H9 (cell line): ENCODE data around the gene PRKCA. TPM values are rescaled to one million over a fixed set of nuclear protein-coding genes. Genes with fewer than 3 reads are reported as not detected.

Experiments
- DNase-seq: peaks from one replicate; pipeline ENCODE4 v3.0.0-alpha.2; 2017
- H2AFZ ChIP-seq: one replicate; pipeline ENCODE4 v1.6.1; 2013; ENCODE audit warnings: mild to moderate bottlenecking, low read length, control low read depth, moderate library complexity
- H2AK5ac ChIP-seq: 2 replicates; pipeline ENCODE4 v1.6.1; 2013; ENCODE audit warnings: low read length, control low read depth, mixed read lengths; ENCODE audit not compliant: insufficient read length
- H2BK120ac ChIP-seq: one replicate; pipeline ENCODE4 v1.6.1; 2013; ENCODE audit warnings: low read depth, mild to moderate bottlenecking, low read length, control low read depth, inconsistent platforms; ENCODE audit not compliant: poor library complexity, severe bottlenecking
- H2BK12ac ChIP-seq: 2 replicates; pipeline ENCODE4 v1.6.1; 2013; ENCODE audit warnings: low read length, control low read depth, mixed read lengths, low read depth; ENCODE audit not compliant: insufficient read length
- H2BK15ac ChIP-seq: 2 replicates; pipeline ENCODE4 v1.6.1; 2013; ENCODE audit warnings: low read depth, low read length, control low read depth
- H2BK20ac ChIP-seq: one replicate; pipeline ENCODE4 v1.6.1; 2013; ENCODE audit warnings: low read depth, mild to moderate bottlenecking, low read length, control low read depth, inconsistent platforms; ENCODE audit not compliant: poor library complexity, severe bottlenecking
- H2BK5ac ChIP-seq: 2 replicates; pipeline ENCODE4 v1.6.1; 2013; ENCODE audit warnings: low read length, control low read depth, mixed read lengths; ENCODE audit not compliant: insufficient read length
- H3K14ac ChIP-seq: 2 replicates; pipeline ENCODE4 v1.6.1; 2013; ENCODE audit warnings: low read length, control low read depth; ENCODE audit not compliant: insufficient read depth
- H3K18ac ChIP-seq: 2 replicates; pipeline ENCODE4 v1.6.1; 2013; ENCODE audit warnings: low read depth, mild to moderate bottlenecking, mixed read lengths, low read length, control low read depth; ENCODE audit not compliant: insufficient read length
- H3K23ac ChIP-seq: 2 replicates; pipeline ENCODE4 v1.6.1; 2013; ENCODE audit warnings: low read length, control low read depth, mixed read lengths, low read depth; ENCODE audit not compliant: insufficient read length
- H3K23me2 ChIP-seq: 2 replicates; pipeline ENCODE4 v1.6.1; 2013; ENCODE audit warnings: low read depth, mild to moderate bottlenecking, mixed read lengths, low read length, control low read depth; ENCODE audit not compliant: insufficient read length, poor library complexity, severe bottlenecking
- H3K27ac ChIP-seq: 2 replicates; pipeline ENCODE4 v1.5.1; 2013; ENCODE audit warnings: low read length, control low read depth, mixed read lengths, low read depth; ENCODE audit not compliant: insufficient read length
- H3K27me3 ChIP-seq: 2 replicates; pipeline ENCODE4 v1.6.1; 2013; ENCODE audit warnings: low read length, control low read depth, inconsistent platforms; ENCODE audit not compliant: insufficient read depth
- H3K4ac ChIP-seq: 2 replicates; pipeline ENCODE4 v1.6.1; 2013; ENCODE audit warnings: low read depth, mild to moderate bottlenecking, control low read depth, inconsistent platforms, low read length, moderate library complexity
- H3K4me1 ChIP-seq: 2 replicates; pipeline ENCODE4 v1.6.1; 2013; ENCODE audit warnings: low read length, control low read depth, inconsistent platforms; ENCODE audit not compliant: insufficient read depth
- H3K4me2 ChIP-seq: 2 replicates; pipeline ENCODE4 v1.6.1; 2013; ENCODE audit warnings: low read length, control low read depth, mixed read lengths; ENCODE audit not compliant: insufficient read length, insufficient read depth
- H3K56ac ChIP-seq: 2 replicates; pipeline ENCODE4 v1.6.1; 2013; ENCODE audit warnings: low read depth, mild to moderate bottlenecking, mixed read lengths, low read length, control low read depth; ENCODE audit not compliant: insufficient read length
- H3K79me1 ChIP-seq: 2 replicates; pipeline ENCODE4 v1.6.1; 2013; ENCODE audit warnings: low read depth, mild to moderate bottlenecking, moderate library complexity, low read length, control low read depth, inconsistent platforms; ENCODE audit not compliant: insufficient read depth, poor library complexity, severe bottlenecking
- H3K79me2 ChIP-seq: 2 replicates; pipeline ENCODE4 v1.6.1; 2013; ENCODE audit warnings: low read length, control low read depth, inconsistent platforms; ENCODE audit not compliant: insufficient read depth
- H3K9ac ChIP-seq: 2 replicates; pipeline ENCODE4 v1.6.1; 2013; ENCODE audit warnings: low read length, control low read depth, mixed read lengths; ENCODE audit not compliant: insufficient read length; ENCODE audit errors: extremely low read depth
- H3K9me3 ChIP-seq: one replicate; pipeline ENCODE4 v1.6.1; 2013; ENCODE audit warnings: low read depth, low read length, inconsistent platforms; ENCODE audit not compliant: control insufficient read depth
- H3T11ph ChIP-seq: one replicate; pipeline ENCODE4 v1.6.1; 2013; ENCODE audit warnings: mild to moderate bottlenecking, low read length, control low read depth, inconsistent platforms
- H4K20me1 ChIP-seq: one replicate; pipeline ENCODE4 v1.6.1; 2013; ENCODE audit not compliant: control insufficient read depth, insufficient read length, insufficient read depth
- H4K5ac ChIP-seq: 2 replicates; pipeline ENCODE4 v1.6.1; 2013; ENCODE audit warnings: low read depth, mild to moderate bottlenecking, mixed read lengths, low read length, control low read depth; ENCODE audit not compliant: insufficient read length
- H4K8ac ChIP-seq: replicated peaks from 2 replicates; pipeline ENCODE4 v1.6.1; 2013; ENCODE audit warnings: low read length, control low read depth, mixed read lengths, low read depth; ENCODE audit not compliant: insufficient read length
- H4K91ac ChIP-seq: 2 replicates; pipeline ENCODE4 v1.6.1; 2013; ENCODE audit warnings: low read depth, mild to moderate bottlenecking, moderate library complexity, mixed read lengths, low read length, control low read depth; ENCODE audit not compliant: insufficient read length
- H3K27ac Mint-ChIP-seq, 3 experiments: 2 replicates in 2 of 3; 3 replicates in 1 of 3; pipeline ENCODE4 v1.8.0; 2020 to 2021; ENCODE audit warnings: mixed read lengths in 3 of 3, mild to moderate bottlenecking in 1 of 3, moderate library complexity in 1 of 3
- H3K27me3 Mint-ChIP-seq: 2 replicates; pipeline ENCODE4 v1.8.0; 2021; ENCODE audit warnings: low read depth, mild to moderate bottlenecking, moderate library complexity, mixed read lengths
- H3K36me3 Mint-ChIP-seq, 3 experiments: 2 replicates in 2 of 3; 3 replicates in 1 of 3; pipeline ENCODE4 v1.8.0; 2020 to 2021; ENCODE audit warnings: low read depth in 3 of 3, mixed read lengths in 3 of 3; ENCODE audit not compliant: insufficient read depth in 1 of 3
- H3K4me1 Mint-ChIP-seq, 2 experiments: 2 replicates each; pipeline ENCODE4 v1.8.0; 2020; ENCODE audit warnings: mixed read lengths in 2 of 2
- H3K4me3 Mint-ChIP-seq, 2 experiments: 2 replicates in 1 of 2; 3 replicates in 1 of 2; pipeline ENCODE4 v1.8.0; 2020 to 2021; ENCODE audit warnings: mild to moderate bottlenecking in 2 of 2, mixed read lengths in 2 of 2, moderate library complexity in 1 of 2
- H3K9me3 Mint-ChIP-seq, 2 experiments: 2 replicates in 1 of 2; 3 replicates in 1 of 2; pipeline ENCODE4 v1.8.0; 2020; ENCODE audit warnings: mild to moderate bottlenecking in 2 of 2, mixed read lengths in 2 of 2, moderate library complexity in 1 of 2
- WGBS: extraction: QIAGEN DNeasy Blood & Tissue Kit; methylation state at CpG from one replicate; pipeline ENCODE4 v1.1.7; 2013; ENCODE audit warnings: missing lambda C conversion rate, low lambda C conversion rate, mixed read lengths; ENCODE audit not compliant: insufficient read length; ENCODE audit errors: extremely low coverage; 5-methylcytosine and 5-hydroxymethylcytosine counted together
- total RNA-seq: library from RNA; stranded (reverse); gene quantifications from 2 replicates; pipeline ENCODE4 v1.2.1, GENCODE V29; 2021
- TF ChIP-seq, protein P1 (sequence below): fragments of 200-600 bp; sonication (generic); conservative IDR thresholded peaks from 3 replicates; pipeline ENCODE4 v1.8.0; 2021; ENCODE audit warnings: antibody characterized with exemption, mild to moderate bottlenecking

Gene PRKCA
- total RNA-seq, 1 experiment from 2014 or later = 10.5 TPM

DNA sequence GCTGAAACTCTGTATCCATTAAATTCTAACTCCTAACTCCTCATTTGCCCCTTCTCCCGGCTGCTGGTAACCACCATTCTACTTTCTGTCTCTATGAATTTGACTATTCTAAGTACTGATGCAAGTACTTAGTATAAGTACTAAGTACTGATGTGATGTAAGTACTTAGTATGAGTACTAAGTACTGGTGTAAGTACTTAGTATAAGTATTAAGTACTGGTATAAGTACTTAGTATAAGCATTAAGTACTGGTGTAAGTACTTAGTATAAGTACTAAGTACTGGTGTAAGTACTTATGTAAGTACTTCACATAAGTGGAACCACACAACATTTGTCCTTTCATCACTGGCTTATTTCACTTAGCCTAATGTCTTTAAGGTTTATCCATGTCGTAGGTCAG, 32.3 kb upstream of the PRKCA start:
- Histone ChIP-seq H2AFZ (no peak overlapping the region), H2BK20ac (no peak overlapping the region), H3K23ac (no peak overlapping the region), H2BK15ac (no peak overlapping the region), H4K5ac (no peak overlapping the region), H4K8ac (no peak overlapping the region), H3K79me2 (no peaks in the 10 kb centered on the region), H2BK120ac (no peak overlapping the region), H3K23me2 (no peaks in the 10 kb centered on the region), H2BK5ac (no peak overlapping the region), H3K4ac (no peak overlapping the region), H4K91ac (no peak overlapping the region), H2BK12ac (no peak overlapping the region), H3T11ph (no peak overlapping the region), H3K27ac (no peak overlapping the region), H3K56ac (no peak overlapping the region), H3K4me2 (no peak overlapping the region), H4K20me1 (no peaks in the 10 kb centered on the region), H3K14ac (no peak overlapping the region), H3K9me3 (no peaks in the 10 kb centered on the region), H3K27me3 (no peaks in the 10 kb centered on the region), H2AK5ac (no peak overlapping the region), H3K79me1 (no peaks in the 10 kb centered on the region), H3K9ac (no peak overlapping the region), H3K4me1 (no peaks in the 10 kb centered on the region), H3K18ac (no peak overlapping the region)
- H3K9me3 Mint-ChIP-seq = peaks cover 21 to 24% of the 10 kb centered on the region in 2 experiments
- peaks cover 2% of the 10 kb centered on the region; the same call in 1 of the 2 replicates for H3K27me3 Mint-ChIP-seq
- DNase-seq = no peak
- 0 out of 4 replicates have a peak, but pooled peaks cover 0 to 4% of the 10 kb centered on the region in 2 experiments for H3K4me1 Mint-ChIP-seq
- no CpG with 5 or more reads among the region's 2 CpGs for WGBS
- no peak overlapping the region for H3K4me3 Mint-ChIP-seq
- H3K27ac Mint-ChIP-seq = no peak overlapping the region
- peaks cover 2 to 24% (median 4%) of the 10 kb centered on the region in 3 experiments; a peak in 6 of 7 replicates for H3K36me3 Mint-ChIP-seq
- TF ChIP-seq, protein P1, sequence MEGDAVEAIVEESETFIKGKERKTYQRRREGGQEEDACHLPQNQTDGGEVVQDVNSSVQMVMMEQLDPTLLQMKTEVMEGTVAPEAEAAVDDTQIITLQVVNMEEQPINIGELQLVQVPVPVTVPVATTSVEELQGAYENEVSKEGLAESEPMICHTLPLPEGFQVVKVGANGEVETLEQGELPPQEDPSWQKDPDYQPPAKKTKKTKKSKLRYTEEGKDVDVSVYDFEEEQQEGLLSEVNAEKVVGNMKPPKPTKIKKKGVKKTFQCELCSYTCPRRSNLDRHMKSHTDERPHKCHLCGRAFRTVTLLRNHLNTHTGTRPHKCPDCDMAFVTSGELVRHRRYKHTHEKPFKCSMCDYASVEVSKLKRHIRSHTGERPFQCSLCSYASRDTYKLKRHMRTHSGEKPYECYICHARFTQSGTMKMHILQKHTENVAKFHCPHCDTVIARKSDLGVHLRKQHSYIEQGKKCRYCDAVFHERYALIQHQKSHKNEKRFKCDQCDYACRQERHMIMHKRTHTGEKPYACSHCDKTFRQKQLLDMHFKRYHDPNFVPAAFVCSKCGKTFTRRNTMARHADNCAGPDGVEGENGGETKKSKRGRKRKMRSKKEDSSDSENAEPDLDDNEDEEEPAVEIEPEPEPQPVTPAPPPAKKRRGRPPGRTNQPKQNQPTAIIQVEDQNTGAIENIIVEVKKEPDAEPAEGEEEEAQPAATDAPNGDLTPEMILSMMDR = no peak
